Mesendoderm (in vitro differentiated cells): ENCODE data around the gene RHNO1.
A peak's percentile ranks its signal among the peaks of the same experiment; 100 is the strongest.

Source experiments
- DNase-seq: peaks from one replicate; pipeline ENCODE4 v3.0.0; 2013
- H2AK5ac ChIP-seq: 2 replicates; pipeline ENCODE4 v1.6.1; 2013; ENCODE audit warnings: low read length, inconsistent platforms
- H2BK120ac ChIP-seq: 2 replicates; pipeline ENCODE4 v1.6.1; 2013; ENCODE audit warnings: low read depth, mild to moderate bottlenecking, low read length, moderate library complexity, mixed read lengths
- H2BK15ac ChIP-seq: replicated peaks from 2 replicates; pipeline ENCODE4 v1.6.1; 2013; ENCODE audit warnings: low read depth, mild to moderate bottlenecking, moderate library complexity
- H2BK5ac ChIP-seq: 2 replicates; pipeline ENCODE4 v1.6.1; 2013; ENCODE audit warnings: low read length, inconsistent platforms
- H3K18ac ChIP-seq: 2 replicates; pipeline ENCODE4 v1.6.1; 2013; ENCODE audit warnings: mild to moderate bottlenecking, low read length, mixed read lengths
- H3K23ac ChIP-seq: one replicate; pipeline ENCODE4 v1.6.1; 2013; ENCODE audit warnings: low read length
- H3K27ac ChIP-seq: 2 replicates; pipeline ENCODE4 v1.5.1; 2013; ENCODE audit warnings: low read depth, mild to moderate bottlenecking, inconsistent platforms, low read length, moderate library complexity
- H3K27me3 ChIP-seq: 2 replicates; pipeline ENCODE4 v1.6.1; 2013; ENCODE audit warnings: low read length, control low read depth, mild to moderate bottlenecking, inconsistent platforms; ENCODE audit not compliant: insufficient read depth, poor library complexity
- H3K36me3 ChIP-seq: 2 replicates; pipeline ENCODE4 v1.6.1; 2013; ENCODE audit warnings: low read length, inconsistent platforms; ENCODE audit not compliant: control insufficient read depth, insufficient read depth
- H3K4ac ChIP-seq: one replicate; pipeline ENCODE4 v1.6.1; 2013; ENCODE audit warnings: low read depth, mild to moderate bottlenecking, low read length, moderate library complexity
- H3K4me1 ChIP-seq: 2 replicates; pipeline ENCODE4 v1.6.1; 2013; ENCODE audit warnings: low read depth, low read length, inconsistent platforms; ENCODE audit not compliant: control insufficient read depth
- H3K4me2 ChIP-seq: 2 replicates; pipeline ENCODE4 v1.6.1; 2013; ENCODE audit warnings: low read length
- H3K4me3 ChIP-seq: 2 replicates; pipeline ENCODE4 v1.5.1; 2013; ENCODE audit warnings: mild to moderate bottlenecking, low read length
- H3K56ac ChIP-seq: one replicate; pipeline ENCODE4 v1.6.1; 2013; ENCODE audit warnings: low read length
- H3K79me1 ChIP-seq: 2 replicates; pipeline ENCODE4 v1.6.1; 2013; ENCODE audit warnings: low read length, inconsistent platforms
- H3K79me2 ChIP-seq: 2 replicates; pipeline ENCODE4 v1.6.1; 2013; ENCODE audit warnings: mild to moderate bottlenecking, low read length; ENCODE audit not compliant: control insufficient read depth, insufficient read depth
- H3K9ac ChIP-seq: 2 replicates; pipeline ENCODE4 v1.6.1; 2013; ENCODE audit warnings: low read length, inconsistent platforms
- H4K5ac ChIP-seq: one replicate; pipeline ENCODE4 v1.6.1; 2013; ENCODE audit warnings: low read length
- H4K8ac ChIP-seq: one replicate; pipeline ENCODE4 v1.6.1; 2013; ENCODE audit warnings: low read depth, mild to moderate bottlenecking, control low read depth, low read length, moderate library complexity
- WGBS: extraction: QIAGEN DNeasy Blood & Tissue Kit; methylation state at CpG from one replicate; pipeline ENCODE4 v1.1.7; 2013; ENCODE audit warnings: low lambda C conversion rate, missing lambda C conversion rate; ENCODE audit not compliant: insufficient coverage; ENCODE audit errors: extremely low coverage; 5-methylcytosine and 5-hydroxymethylcytosine counted together

Gene RHNO1

DNA sequence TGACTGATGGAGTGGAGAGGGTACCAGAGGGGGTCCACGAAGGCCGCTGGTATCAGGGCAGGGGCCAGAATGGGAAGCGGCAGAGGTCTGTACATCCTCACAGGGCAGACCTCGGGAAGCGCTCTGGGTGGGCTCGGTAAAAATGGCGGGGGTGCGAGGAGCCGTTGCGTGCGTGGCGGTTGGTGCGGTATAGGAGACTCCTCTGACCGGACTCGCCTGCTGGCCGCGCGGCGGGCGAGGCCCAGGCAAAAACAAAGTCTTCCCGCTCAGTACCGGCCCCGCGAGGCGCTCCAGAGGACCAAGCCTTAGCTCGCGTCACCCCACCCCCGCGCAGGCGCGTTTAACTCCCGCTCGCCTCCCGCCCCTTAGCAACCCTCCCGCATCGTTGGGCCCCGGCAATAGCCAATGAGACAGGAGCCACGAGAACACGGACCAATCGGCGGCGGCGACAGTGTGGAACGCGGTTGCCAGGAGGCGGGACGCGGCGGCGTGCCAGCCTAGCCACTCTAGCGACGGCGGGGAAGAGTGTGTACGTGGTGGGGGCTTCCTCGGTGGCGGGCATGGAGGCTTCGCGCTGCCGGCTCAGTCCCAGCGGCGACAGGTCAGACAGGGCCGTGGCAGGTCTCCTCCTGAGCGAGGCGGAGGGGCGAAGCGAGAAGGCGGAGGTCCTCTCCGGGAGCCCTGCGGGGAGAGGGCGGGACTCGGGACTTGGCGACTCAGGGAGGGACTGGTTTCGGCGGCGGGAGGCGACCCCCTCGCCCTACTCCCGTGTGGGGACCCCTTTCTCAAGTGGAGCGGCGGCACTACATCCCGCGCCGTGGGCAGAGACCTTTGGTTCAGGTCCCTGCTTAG, 13.6 kb downstream of the RHNO1 start, which contains the start of gene TULP3:
TSS of gene TULP3 (plus strand) at position 504 of the 852 bp plus-strand sequence. CDS start at position 561, 57 bp downstream.
- no peaks in the 10 kb centered on the region for H3K27me3 ChIP-seq
- H3K4me1 ChIP-seq: no peaks in the 10 kb centered on the region
- no peak within 1 kb of the TSS for H2BK120ac ChIP-seq
- peak within 1 kb of the TSS; percentile 86 for H3K9ac ChIP-seq
- H3K4me2 ChIP-seq: peak within 1 kb of the TSS; percentile 69
- peaks cover 6% of the 10 kb centered on the region for H3K36me3 ChIP-seq
- no peak within 1 kb of the TSS for H2AK5ac ChIP-seq
- H3K4ac ChIP-seq: peak within 1 kb of the TSS; percentile 25
- no peak within 1 kb of the TSS for H4K8ac ChIP-seq
- peaks cover 2% of the 10 kb centered on the region for H3K79me1 ChIP-seq
- peak within 1 kb of the TSS; percentile 44 for H3K18ac ChIP-seq
- no peak within 1 kb of the TSS for H4K5ac ChIP-seq
- no peak within 1 kb of the TSS for H2BK15ac ChIP-seq
- H2BK5ac ChIP-seq: peak within 1 kb of the TSS; percentile 56
- H3K27ac ChIP-seq: peak within 1 kb of the TSS; percentile 52
- peak within 1 kb of the TSS; percentile 37 for H3K23ac ChIP-seq
- peak; percentile 99 for DNase-seq
- WGBS: no CpG with 5 or more reads among the region's 83 CpGs
- H3K4me3 ChIP-seq: peak within 1 kb of the TSS; percentile 71
- peak within 1 kb of the TSS; percentile 91 for H3K56ac ChIP-seq
- H3K79me2 ChIP-seq: peaks cover 2% of the 10 kb centered on the region

DNA sequence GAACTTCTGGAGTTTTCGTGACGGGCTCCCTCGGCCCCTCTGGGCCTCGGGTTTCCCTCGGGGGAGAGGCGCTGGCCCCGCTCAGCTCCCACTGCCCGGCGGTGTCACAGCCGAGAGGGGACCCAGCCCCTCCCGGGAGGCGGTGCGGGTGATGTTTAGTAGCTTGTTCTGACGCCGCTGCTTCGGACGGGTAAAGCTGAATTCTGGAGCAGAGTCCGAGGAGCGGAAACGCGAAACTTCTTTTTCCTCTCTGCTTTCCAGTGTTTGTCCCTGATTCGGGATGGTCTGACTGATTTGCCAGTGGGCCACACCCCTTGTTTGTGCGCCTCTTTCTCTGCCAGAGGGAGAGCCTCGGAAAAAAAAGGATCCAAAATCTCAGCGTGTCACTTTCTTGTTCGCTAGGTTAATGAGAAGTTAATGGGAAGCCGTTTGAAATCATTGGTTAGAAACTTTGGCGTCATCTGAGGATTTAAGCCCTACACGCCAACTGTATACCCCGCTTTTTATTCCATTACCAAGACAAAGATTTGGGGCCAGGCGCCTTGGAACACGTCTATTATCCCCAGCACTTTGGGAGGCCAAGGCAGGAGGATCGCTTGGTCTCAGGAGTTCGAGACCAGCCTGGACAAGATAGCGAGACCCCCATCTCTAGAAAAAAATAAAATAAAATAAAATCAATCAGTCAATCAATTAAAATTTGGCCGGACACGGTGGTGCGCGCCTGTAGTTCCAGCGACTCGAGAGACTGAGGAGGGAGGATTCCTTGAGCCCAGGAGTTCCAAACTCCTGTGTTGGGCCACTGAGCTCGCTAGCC, 14.4 kb downstream of the RHNO1 start:
- DNase-seq: peak; percentile 67
- H3K9ac ChIP-seq: peak overlapping the region; percentile 86
- H3K18ac ChIP-seq: peak overlapping the region; percentile 44
- H2BK5ac ChIP-seq: no peak overlapping the region
- H4K5ac ChIP-seq: no peak overlapping the region
- WGBS: no CpG with 5 or more reads among the region's 42 CpGs
- H3K56ac ChIP-seq: peak overlapping the region; percentile 91
- no peak overlapping the region for H3K23ac ChIP-seq
- H2BK120ac ChIP-seq: no peak overlapping the region
- H3K79me2 ChIP-seq: peaks cover 2% of the 10 kb centered on the region
- no peak overlapping the region for H2AK5ac ChIP-seq
- peak overlapping the region; percentile 52 for H3K27ac ChIP-seq
- H3K4ac ChIP-seq: no peak overlapping the region
- no peak overlapping the region for H4K8ac ChIP-seq
- peaks cover 2% of the 10 kb centered on the region for H3K79me1 ChIP-seq
- H3K4me3 ChIP-seq: peak overlapping the region; percentile 71
- H3K36me3 ChIP-seq: peaks cover 4% of the 10 kb centered on the region
- H3K27me3 ChIP-seq: no peaks in the 10 kb centered on the region
- no peak overlapping the region for H2BK15ac ChIP-seq
- peak overlapping the region; percentile 38 for H3K4me2 ChIP-seq
- no peaks in the 10 kb centered on the region for H3K4me1 ChIP-seq

GRCh38 chr12:2892246-2892645, 15.2 kb downstream of the RHNO1 start:
- H3K79me2 ChIP-seq: peaks cover 2% of the 10 kb centered on the region
- peaks cover 2% of the 10 kb centered on the region for H3K79me1 ChIP-seq
- H3K4me3 ChIP-seq: no peak overlapping the region
- H3K4ac ChIP-seq: no peak overlapping the region
- no peak overlapping the region for H2AK5ac ChIP-seq
- no peak overlapping the region for H3K4me2 ChIP-seq
- H2BK120ac ChIP-seq: no peak overlapping the region
- H2BK15ac ChIP-seq: no peak overlapping the region
- peaks cover 4% of the 10 kb centered on the region for H3K36me3 ChIP-seq
- no peak overlapping the region for H4K5ac ChIP-seq
- no peak for DNase-seq
- H3K27ac ChIP-seq: no peak overlapping the region
- no peaks in the 10 kb centered on the region for H3K27me3 ChIP-seq
- H3K23ac ChIP-seq: no peak overlapping the region
- no CpG with 5 or more reads among the region's 12 CpGs for WGBS
- H4K8ac ChIP-seq: no peak overlapping the region
- H3K4me1 ChIP-seq: no peaks in the 10 kb centered on the region
- no peak overlapping the region for H2BK5ac ChIP-seq
- no peak overlapping the region for H3K9ac ChIP-seq
- H3K56ac ChIP-seq: no peak overlapping the region
- no peak overlapping the region for H3K18ac ChIP-seq

DNA sequence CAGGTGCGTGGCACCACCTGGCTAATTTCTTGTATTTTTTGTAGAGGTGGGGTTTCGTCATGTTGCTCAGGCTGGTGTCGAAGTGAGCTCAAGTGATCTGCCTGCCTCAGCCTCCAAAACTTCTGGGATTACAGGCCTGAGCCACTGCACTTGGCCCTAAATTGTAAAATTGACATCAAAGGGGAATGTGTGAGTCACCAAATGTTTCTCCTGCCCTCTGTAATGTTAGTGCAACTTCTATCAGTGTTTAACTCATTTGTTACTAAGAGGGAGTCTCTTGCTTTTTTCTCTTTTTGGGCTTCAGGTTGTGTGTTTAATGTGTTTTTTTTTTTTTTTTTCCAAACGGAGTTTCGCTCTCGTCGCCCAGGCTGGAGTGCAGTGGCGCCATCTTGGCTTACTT, 16.0 kb downstream of the RHNO1 start:
- H3K4me1 ChIP-seq: no peaks in the 10 kb centered on the region
- H3K79me1 ChIP-seq: peaks cover 2% of the 10 kb centered on the region
- H3K4me3 ChIP-seq: no peak overlapping the region
- peaks cover 2% of the 10 kb centered on the region for H3K79me2 ChIP-seq
- no peak overlapping the region for H2BK15ac ChIP-seq
- H3K56ac ChIP-seq: no peak overlapping the region
- H4K8ac ChIP-seq: no peak overlapping the region
- no peak overlapping the region for H3K18ac ChIP-seq
- DNase-seq: peak; percentile 45
- no peaks in the 10 kb centered on the region for H3K27me3 ChIP-seq
- H3K4ac ChIP-seq: no peak overlapping the region
- peaks cover 2% of the 10 kb centered on the region for H3K36me3 ChIP-seq
- no peak overlapping the region for H3K27ac ChIP-seq
- H3K9ac ChIP-seq: no peak overlapping the region
- H2AK5ac ChIP-seq: no peak overlapping the region
- no peak overlapping the region for H2BK5ac ChIP-seq
- WGBS: no CpG with 5 or more reads among the region's 8 CpGs
- no peak overlapping the region for H3K4me2 ChIP-seq
- no peak overlapping the region for H4K5ac ChIP-seq
- no peak overlapping the region for H2BK120ac ChIP-seq
- H3K23ac ChIP-seq: no peak overlapping the region

GRCh38 chr12:2895051-2895451, 18.0 kb downstream of the RHNO1 start:
- no peak overlapping the region for H2BK120ac ChIP-seq
- H3K4me2 ChIP-seq: no peak overlapping the region
- H4K5ac ChIP-seq: no peak overlapping the region
- no peaks in the 10 kb centered on the region for H3K27me3 ChIP-seq
- no peak overlapping the region for H2AK5ac ChIP-seq
- WGBS: no CpG with 5 or more reads among the region's 2 CpGs
- H4K8ac ChIP-seq: no peak overlapping the region
- H3K36me3 ChIP-seq: no peaks in the 10 kb centered on the region
- H3K79me1 ChIP-seq: peaks cover 3% of the 10 kb centered on the region
- H2BK15ac ChIP-seq: no peak overlapping the region
- no peak overlapping the region for H3K4me3 ChIP-seq
- H3K18ac ChIP-seq: no peak overlapping the region
- no peak overlapping the region for H3K56ac ChIP-seq
- H3K27ac ChIP-seq: no peak overlapping the region
- H3K9ac ChIP-seq: no peak overlapping the region
- no peak overlapping the region for H2BK5ac ChIP-seq
- H3K4me1 ChIP-seq: no peaks in the 10 kb centered on the region
- DNase-seq: no peak
- no peak overlapping the region for H3K23ac ChIP-seq
- peaks cover 2% of the 10 kb centered on the region for H3K79me2 ChIP-seq
- H3K4ac ChIP-seq: no peak overlapping the region
